ENCODE measurements around the gene HOXD8.

DNA sequence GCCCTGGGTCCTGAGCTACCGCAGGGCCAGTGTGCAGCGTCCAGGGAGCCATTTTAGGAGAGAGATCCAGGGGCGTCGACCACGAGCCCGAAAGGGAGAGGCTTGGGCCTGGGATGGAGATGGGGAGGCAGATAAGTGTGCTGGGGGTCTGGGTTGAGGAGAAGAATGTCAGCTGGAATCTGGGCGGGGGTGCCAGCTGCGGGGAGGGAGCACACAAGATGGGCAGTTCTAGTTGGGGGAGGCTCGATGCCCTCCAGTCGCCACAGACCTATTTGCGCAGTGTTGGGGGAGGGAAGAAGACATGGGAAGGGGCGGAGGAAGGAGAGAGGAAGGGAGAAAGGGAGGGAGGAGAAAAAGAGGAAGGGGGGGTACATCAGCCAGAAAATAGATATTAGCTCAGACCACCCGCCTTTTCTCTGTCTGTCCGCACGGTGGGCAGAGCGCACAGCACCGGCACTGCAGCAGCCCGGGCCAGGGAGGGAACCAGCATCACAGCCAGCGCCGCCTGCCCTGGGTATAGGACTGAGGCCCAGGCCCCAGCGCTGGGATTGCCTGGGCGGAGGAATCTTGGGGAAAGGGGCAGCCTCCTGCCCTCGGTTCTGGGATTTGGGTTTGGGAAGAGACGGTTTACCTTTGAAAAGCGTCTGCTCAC lies 24.3 kb upstream of the HOXD8 start:
- TF ChIP-seq, protein P1, sequence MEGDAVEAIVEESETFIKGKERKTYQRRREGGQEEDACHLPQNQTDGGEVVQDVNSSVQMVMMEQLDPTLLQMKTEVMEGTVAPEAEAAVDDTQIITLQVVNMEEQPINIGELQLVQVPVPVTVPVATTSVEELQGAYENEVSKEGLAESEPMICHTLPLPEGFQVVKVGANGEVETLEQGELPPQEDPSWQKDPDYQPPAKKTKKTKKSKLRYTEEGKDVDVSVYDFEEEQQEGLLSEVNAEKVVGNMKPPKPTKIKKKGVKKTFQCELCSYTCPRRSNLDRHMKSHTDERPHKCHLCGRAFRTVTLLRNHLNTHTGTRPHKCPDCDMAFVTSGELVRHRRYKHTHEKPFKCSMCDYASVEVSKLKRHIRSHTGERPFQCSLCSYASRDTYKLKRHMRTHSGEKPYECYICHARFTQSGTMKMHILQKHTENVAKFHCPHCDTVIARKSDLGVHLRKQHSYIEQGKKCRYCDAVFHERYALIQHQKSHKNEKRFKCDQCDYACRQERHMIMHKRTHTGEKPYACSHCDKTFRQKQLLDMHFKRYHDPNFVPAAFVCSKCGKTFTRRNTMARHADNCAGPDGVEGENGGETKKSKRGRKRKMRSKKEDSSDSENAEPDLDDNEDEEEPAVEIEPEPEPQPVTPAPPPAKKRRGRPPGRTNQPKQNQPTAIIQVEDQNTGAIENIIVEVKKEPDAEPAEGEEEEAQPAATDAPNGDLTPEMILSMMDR (IDR thresholded peaks at IDR 0.05) = no peak
- TF ChIP-seq, protein P2, sequence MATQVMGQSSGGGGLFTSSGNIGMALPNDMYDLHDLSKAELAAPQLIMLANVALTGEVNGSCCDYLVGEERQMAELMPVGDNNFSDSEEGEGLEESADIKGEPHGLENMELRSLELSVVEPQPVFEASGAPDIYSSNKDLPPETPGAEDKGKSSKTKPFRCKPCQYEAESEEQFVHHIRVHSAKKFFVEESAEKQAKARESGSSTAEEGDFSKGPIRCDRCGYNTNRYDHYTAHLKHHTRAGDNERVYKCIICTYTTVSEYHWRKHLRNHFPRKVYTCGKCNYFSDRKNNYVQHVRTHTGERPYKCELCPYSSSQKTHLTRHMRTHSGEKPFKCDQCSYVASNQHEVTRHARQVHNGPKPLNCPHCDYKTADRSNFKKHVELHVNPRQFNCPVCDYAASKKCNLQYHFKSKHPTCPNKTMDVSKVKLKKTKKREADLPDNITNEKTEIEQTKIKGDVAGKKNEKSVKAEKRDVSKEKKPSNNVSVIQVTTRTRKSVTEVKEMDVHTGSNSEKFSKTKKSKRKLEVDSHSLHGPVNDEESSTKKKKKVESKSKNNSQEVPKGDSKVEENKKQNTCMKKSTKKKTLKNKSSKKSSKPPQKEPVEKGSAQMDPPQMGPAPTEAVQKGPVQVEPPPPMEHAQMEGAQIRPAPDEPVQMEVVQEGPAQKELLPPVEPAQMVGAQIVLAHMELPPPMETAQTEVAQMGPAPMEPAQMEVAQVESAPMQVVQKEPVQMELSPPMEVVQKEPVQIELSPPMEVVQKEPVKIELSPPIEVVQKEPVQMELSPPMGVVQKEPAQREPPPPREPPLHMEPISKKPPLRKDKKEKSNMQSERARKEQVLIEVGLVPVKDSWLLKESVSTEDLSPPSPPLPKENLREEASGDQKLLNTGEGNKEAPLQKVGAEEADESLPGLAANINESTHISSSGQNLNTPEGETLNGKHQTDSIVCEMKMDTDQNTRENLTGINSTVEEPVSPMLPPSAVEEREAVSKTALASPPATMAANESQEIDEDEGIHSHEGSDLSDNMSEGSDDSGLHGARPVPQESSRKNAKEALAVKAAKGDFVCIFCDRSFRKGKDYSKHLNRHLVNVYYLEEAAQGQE (IDR thresholded peaks at IDR 0.05; ENCODE audit: insufficient read depth in 1 of 2, low read depth in 2 of 2, low read length in 1 of 2) = no peak
- TF ChIP-seq POLR2AphosphoS5 (IDR thresholded peaks at IDR 0.05; ENCODE audit: low read depth, low read length) (no peak), SIN3A (IDR thresholded peaks at IDR 0.05; ENCODE audit: borderline replicate concordance, insufficient read depth, low read depth, low read length) (no peak)
